ENCODE measurements around the gene MARVELD3.

- TF ChIP-seq CTCF (IDR thresholded peaks at IDR 0.05), result no peak
- no peak for TF ChIP-seq POLR2A (IDR thresholded peaks at IDR 0.05)
Measured at GRCh38 chr16:71627731-71628181, 1.8 kb downstream of the MARVELD3 start.

Measured in esophagus squamous epithelium (tissue), 4 donors.